ENCODE data around the gene TBL1X.

Gene TBL1X

DNA sequence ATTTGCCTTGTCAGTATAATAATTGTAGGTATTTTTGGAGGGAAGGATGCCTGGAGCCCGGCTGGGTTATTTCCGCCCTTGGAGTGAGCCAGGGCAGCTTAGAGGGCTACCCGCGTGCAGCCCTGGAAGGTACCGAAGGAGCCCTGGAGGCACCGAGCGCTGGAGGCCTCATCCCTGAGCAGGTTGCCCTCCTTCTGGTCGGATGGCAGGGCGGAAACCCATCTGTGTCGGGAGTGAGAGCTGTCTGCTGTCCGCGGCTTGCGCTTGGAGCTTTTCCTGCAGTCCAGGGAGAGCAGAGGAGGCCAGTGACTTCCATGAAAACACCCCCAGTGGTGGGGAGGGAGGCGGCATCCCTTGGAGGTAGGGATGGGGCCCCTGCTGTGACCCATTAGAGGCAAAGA, 122.1 kb downstream of the TBL1X start:
- no peak for DNase-seq (ENCODE audit: low read depth in 2 of 2)

DNA sequence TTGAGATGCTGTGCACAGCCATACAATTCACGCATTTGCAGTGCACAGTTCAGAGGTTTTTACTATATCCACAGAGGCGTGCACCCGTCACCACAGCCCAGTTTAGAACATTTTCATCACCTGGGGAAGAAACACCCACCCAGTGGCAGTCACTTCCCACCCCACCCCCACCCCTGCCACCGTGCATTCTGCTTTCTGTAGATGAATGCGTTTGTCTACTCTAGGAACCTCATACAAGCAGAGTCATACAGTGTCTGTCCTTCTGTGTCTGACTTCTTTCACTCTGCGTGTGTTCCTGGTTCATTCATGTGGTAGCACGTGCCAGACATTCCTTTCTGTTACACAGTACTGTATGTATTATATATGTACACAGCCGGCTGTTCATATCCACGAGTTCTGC, 122.8 kb downstream of the TBL1X start:
- no peak for DNase-seq (ENCODE audit: low read depth in 2 of 2)

DNA sequence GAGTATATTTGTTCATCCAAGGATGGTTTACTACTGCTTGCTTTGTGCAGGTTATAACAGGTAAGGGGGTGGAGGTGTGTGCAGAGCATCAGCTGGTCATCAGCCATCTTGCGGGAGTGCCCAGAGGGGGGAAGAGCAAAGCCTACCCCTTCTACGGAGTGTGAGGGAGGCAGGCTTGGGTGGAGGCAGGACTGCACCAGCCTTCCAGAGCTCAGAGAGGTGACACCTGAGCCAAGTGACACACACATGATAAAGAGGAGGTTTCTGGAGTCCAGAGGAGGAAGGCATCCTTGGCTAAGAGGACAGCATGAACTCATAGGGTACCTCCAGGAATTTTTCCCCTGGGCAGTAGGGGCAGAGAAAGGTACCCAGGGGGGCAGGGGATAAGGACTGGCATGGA, 126.6 kb downstream of the TBL1X start:
- no peak for DNase-seq (ENCODE audit: low read depth in 2 of 2)

DNA sequence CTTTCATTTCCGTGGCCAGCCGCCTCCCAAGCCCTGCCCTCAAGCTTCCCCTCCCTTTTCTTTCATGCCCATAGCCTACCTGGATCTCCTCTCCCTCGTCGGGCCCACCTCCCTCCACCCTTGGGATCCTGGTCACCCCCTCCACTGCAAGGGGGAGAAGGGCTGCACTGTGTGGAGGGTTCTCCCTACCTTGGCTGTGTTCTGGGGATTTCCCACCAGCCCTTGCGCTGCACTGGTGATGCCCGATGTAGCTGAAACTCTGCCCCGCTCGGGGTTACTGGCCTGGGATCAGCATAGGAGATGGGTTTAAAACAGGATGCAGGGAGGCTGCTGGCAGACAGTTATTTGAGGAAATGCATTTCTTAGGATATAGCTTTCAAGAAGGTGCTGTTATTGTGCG, 128.9 kb downstream of the TBL1X start:
- DNase-seq (ENCODE audit: low read depth in 2 of 2) = no peak

DNA sequence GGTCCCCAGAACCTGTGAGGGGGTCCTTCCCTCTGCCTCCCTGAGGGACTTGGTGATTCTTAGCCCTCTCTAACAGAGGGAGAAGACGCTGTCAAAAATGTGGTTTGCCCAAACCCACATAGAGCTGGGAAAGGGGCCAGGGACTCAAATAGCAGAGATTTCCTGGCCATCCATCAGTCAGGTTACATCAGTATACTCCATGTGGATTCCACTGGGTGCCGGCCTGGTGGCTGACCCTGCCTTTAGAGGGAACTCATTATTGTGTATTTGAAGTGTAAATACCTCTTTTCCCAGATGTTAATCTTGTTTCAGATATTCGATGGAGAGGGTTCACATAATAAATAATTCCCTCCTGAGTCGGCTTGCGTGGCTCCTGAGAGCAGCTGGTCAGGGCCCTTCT, 130.3 kb downstream of the TBL1X start:
- peak in 1 of 2 experiments; percentile 40 for DNase-seq (ENCODE audit: low read depth in 2 of 2)

DNA sequence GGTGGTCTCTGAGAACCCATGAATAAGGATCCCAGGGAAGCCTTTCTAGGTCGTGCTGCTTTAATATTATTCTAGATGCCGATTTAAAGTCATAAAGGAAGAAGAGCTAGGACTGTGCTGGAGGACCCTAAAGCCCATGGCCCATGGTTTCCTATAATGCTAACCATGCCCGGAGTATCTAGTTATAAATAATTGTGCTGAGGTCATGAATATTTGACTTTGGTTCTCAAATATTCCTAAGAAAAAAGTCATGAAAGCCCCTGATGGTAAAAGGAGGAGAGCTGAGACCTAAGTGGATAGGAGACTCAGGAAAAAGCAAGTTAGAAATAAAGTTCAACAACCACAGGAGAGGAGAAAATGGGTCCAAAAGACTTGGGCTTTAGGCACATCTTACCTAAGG, 132.0 kb downstream of the TBL1X start:
- DNase-seq (ENCODE audit: low read depth in 2 of 2) = no peak

DNA sequence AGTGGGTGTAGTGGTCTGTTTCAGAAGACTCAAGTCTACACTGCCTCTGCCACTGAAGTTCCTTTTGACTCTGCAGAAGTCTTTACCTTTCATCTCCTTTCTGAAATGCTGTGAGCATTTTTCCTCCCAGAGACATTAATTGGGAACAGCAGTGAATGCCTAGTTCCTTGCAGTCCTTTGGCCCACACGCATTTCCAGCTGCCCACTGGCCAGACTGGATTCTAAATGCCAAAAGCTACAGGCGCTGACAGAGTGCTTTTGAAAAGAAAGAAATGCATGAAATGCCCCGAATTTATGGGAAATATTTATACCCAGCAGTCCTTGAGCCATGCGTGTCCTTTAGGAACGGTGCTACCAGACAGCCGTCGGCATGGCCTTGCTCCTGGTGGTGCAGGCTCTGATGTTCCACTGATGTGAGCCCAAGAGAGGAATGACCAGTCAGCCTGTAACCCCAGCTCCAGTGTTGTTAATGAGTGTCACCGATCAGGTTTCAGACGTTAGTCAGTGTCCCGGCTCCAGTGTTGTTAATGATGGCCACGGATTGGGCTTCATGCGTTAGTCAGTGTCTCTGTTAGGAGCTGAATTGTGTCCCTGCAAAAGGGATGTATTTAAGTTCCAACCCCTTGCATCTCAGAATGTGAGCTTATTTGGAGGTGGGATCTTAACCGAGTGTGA, 132.6 kb downstream of the TBL1X start:
- no peak for DNase-seq (ENCODE audit: low read depth in 2 of 2)

DNA sequence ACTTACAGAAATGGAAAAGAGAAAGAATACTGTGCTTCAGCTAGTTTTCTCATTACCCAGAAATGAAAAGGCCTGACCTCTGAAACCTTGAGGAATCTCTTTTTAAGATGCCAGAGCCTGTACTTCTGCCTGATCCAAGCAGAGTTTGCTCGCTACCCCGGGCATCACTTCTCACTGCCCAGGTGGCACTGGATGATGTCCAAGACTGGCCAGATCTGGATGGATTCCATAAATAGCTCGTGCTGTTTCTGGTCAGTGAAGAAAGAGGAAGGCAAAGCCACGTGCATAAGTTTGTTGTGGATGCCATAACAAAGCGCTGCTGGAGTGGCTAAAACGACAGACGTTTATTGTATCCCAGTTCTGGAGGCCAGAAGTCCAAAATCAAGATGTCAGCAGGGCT, 133.5 kb downstream of the TBL1X start:
- DNase-seq (ENCODE audit: low read depth in 2 of 2) = no peak

DNA sequence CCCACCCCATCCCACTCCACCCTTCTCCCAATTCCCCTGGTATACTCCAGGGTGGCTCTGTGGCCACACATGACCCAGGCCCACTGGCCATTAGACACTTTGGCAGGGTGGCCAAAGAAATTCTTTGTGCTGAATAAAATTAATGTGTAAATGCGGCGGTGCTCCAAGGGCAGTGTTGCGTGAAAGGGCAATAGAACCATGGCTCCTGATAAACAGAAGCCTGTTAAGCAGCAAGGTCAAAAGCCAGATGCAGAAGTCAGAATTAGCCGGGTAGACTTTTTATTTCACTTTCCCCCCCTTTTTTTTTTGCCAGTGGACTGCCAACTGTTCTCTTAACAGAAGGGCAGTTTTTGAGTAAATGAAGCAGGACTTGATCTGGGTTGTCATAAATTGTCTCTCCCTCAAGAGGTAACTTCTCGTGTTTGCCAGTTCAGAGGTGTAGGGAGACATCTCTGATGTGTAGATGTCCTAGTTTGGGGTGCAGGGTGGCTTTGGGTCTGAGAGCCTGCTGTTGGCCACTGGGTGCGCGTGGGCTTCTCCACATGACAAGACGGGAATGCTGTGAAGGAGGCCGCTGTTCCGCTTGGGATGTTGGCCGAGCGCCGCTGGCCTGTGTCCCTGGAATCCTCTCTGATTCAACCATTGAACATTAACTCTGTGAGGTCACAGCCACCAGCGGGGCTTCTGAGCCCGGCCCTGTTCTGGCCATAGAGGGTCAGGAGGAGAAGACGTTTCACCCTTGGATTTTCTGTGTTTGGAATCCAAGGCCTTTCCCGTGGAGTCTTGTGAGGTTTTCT, 139.5 kb downstream of the TBL1X start:
- DNase-seq (ENCODE audit: low read depth in 2 of 2) = no peak

DNA sequence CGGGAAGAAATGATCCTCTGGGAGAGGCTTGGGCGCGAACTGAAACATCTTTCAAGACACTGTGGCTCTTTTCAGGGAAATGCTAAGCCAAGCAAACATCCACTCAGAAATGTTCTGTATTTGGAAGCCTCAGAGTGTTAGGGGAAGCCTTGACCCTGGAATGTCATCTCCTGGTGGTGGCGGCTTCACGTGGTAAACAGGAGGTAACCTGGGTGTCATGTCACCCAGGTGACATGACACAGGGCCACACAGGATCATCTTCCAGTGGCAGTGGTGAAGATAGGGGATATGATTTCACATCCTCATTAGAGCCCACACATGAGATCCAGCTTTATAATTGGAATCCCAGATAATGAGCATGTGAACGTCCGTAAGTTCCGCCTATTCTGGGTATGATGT, 140.0 kb downstream of the TBL1X start:
- DNase-seq (ENCODE audit: low read depth in 2 of 2) = no peak

DNA sequence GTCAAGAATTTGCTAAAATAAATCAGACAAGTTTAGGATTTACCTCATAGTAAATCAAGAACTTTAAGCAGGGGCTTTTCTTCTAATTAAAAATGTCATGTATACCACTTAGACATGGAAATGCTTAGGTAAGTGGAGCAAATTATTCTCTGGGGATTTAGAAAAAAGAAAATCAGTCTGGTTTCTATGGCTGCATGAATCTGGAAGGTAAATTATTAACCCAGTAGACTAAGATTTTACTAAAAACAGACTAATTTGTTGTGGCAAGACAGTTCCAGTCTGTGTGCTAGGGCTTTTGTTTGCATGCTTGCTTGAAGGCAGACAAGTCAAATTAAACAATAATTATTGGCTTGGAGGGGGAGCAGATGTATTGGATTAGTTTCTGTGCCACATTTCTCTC, 140.6 kb downstream of the TBL1X start:
- no peak for DNase-seq (ENCODE audit: low read depth in 2 of 2)

DNA sequence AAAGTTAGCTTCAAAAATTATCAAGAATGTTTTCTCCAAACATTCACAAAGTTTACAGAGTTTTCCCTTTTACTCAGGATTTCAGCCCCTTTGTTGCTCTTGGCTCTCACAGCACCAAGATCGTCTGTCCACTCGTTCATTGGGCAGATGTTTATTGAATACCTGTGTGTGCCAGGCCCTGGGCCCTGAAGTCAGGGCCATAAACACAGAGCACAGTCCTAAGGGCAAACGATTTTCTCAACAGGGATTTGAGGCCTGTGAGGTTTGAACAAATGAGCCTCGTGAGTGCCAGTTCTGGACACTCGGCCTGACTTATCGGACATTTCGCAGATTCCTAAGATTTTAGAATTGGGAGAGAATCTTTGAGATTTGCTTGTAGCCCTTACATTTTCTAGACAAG, 142.1 kb downstream of the TBL1X start:
- DNase-seq (ENCODE audit: low read depth in 2 of 2) = no peak

DNA sequence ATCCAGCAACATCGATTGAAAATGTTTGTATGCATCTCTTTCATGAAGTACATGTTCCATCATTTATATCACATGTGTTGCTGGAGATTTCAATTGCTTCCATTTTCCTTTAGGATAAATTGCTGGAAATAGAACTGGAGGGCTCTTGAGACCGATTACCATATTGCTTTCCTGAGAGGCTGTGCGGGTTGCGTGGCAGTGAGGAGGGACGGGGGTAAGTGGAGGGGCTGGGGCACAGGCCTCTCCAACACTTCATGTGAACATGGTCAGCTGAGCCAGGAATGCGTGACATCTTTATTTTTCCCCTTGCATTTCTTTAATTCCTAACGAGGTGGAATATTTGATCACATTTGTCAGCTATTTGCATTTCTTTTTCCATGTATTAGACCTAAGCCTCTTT, 144.6 kb downstream of the TBL1X start:
- no peak for DNase-seq (ENCODE audit: low read depth in 2 of 2)

DNA sequence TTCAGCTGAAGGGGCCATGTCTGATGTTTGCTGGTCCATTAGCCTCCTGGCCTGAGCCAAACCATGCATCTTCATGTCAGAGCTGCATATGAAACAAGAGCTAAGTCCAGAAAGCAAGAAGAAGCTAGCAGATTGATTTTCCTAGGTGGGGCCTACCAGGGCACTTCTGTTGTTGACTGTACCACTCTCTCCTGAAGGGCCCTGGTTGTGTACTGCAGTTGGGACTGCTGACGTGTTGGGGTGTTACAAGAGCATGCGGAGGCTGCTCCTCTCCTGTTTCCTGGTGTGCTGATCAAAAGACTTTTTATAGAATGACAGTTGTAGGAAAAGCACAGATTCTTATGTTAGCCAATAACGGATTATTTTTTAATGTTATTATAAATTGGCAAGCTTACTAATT, 145.1 kb downstream of the TBL1X start:
- DNase-seq (ENCODE audit: low read depth in 2 of 2) = no peak

DNA sequence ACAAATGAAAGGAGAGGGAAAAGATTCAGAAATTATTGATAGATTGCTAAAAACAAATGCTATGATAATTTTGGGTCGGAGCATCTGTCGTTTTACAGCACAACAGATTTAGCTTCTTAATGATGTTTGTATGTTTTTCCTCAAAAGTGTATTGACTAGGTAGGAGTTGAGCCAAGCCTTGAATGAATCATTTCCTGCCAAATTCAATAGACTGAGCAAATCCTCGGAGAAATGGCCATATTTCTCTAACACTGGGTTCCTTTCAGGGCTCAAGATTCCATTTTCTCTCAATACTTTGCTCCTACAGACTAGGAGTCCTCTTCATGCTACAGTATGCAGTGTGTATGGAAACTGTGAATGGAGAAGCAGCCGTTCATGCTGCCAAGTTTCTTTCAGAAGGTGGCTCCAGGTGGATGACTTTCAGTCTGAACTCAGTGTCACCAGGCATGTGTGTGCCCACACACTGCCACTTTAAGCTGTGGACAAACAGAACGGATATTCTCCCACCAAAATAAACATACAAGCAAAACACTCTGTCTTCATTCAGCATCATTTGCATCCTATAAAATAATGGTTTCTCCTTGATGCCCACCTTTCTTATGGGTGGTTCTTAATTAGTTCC, 146.0 kb downstream of the TBL1X start:
- DNase-seq (ENCODE audit: low read depth in 2 of 2) = no peak

DNA sequence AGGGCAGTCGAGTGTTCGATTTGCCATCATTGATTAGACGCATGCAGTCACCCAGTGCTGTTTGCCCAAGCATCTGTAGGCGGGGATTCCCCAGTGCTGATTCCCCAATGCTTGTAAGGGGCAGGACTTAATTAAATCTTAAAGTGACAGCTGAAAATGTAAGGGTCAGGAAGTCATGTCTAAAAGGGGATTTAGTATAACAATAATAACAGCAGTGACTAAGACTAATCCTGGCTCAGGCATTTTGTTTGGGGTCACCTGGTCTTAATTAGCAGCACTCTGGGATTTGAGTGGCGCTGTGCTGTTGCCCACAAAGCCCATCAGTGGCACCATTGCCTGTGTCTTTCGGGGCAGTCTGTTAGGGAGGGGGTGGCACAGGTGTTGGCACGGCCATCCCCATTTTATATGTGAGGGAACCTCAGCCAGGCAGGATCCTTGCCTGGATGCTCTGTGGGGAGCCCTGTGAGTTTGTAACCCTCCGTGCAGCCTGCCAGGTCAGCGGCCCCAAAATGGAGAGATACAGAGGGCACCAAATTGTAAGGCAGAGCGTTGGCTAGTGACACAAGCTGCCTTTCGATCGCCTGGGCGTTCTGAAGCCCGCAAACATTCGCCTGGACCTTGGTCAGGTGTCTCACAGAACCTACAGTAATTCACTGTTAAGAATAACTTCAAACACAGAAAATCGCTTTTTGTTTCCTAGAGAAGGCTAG, 146.7 kb downstream of the TBL1X start:
- DNase-seq (ENCODE audit: low read depth in 2 of 2) = no peak

DNA sequence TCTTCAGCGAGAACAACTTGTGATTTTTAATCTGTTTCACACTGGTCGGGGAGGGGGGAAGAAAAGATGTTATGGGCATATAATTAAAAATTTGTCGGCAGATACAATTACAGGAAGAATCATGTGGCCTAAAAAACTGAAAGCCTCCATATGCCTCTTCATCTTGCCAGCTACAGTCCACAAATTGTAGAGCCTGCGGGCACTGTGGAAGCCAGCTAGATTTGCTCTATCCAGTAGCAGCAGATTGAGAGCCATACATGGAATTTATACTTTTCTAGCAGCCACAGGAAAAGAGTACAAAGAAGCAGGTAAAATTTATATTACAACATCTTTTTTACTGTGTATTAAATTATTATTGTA, 147.3 kb downstream of the TBL1X start:
- no peak for DNase-seq (ENCODE audit: low read depth in 2 of 2)

DNA sequence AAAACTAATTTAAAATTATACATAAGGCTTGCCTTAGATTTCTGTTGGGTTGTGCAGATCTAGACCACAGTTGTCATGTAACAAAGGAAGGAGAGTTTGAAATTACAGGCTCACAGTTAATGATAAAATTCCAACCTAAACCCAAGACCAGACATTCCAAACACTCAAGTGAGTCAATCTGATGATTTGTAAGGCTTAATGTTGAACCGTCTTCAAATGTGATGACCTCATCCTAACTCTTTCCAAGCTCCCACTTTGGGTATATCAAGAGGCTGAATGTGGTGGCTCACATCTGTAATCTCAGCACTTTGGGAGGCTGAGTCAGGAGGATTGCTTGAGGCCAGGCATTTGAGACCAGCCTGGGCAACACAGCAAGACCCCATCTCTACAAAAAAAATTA, 149.2 kb downstream of the TBL1X start:
- peak; percentile 38 to 44 for DNase-seq (ENCODE audit: low read depth in 2 of 2)

DNA sequence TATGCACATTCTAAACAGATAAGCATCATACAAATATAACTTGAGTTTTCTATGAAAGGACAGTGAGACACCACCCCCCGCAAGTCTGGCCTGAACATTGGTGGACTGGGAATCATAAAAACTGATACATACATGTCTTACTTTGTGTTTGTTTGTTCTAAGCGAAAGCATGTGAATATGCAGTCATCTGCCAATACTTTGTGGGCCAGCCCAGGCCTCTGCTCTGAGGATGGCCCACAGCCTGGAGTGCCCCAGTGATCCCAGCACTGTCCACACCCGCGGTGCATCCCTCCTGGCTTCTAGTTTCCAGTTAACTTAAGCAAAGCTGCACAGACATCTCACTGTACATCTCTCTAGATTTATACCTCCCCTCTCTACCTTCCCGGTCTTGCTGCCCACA, 154.3 kb downstream of the TBL1X start:
- no peak for DNase-seq (ENCODE audit: low read depth in 2 of 2)

DNA sequence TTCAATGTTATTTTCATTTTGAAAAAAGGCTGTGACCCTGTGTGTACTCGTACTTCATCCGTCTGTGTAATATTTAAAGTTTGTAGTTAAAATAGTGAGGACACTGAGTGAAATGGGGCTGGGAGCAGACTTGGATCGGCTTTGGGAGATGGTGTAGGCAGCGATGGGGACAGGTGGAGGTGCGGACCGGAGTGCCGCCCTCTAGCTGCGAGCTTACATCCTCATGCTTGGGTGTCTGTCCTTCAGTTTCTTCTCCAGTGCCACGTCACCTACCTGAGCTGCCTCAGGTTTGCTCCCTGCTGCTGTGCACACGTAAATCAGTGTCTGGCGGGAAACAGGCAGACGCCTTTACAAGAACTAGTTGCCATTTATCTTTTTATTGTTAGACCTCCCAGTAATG, 154.7 kb downstream of the TBL1X start:
- DNase-seq (ENCODE audit: low read depth in 2 of 2) = no peak

DNA sequence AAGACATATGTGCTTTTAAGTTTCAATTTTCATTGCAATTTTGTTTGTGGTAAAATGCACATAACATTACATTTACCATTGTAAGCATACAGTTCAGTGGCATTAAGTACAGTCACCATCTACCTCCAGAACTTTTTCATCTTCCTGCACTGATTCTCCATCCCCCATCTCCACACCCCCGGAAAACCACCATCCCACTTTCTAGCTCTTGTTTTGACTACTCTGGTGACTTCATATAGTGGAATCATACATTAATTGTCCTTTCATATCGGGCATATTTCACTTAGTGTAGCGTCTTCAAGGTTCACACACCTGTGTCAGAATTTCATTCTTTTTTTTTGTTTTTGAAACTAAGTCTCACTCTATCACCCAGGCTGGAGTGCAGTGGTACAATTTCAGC, 157.3 kb downstream of the TBL1X start:
- no peak for DNase-seq (ENCODE audit: low read depth in 2 of 2)

DNA sequence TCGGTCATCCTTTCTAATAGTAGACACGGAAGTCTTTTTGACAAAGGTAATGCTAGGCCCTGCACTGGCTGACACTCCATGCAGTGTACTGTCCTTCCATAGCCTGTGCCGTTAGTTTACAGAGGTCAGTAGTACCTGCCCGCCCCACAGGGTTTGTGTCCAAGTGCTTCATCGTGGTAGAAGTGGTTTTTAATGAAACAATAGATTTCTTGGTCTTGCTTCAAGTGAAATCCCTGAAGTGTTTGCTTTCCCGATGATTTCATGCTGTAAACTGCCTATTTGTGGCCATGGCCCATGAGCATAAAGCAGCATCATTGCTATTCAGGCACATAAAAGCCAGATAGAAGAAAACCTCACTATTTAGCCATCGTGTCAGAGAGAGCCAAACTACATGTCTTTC, 161.5 kb downstream of the TBL1X start:
- DNase-seq (ENCODE audit: low read depth in 2 of 2) = no peak

DNA sequence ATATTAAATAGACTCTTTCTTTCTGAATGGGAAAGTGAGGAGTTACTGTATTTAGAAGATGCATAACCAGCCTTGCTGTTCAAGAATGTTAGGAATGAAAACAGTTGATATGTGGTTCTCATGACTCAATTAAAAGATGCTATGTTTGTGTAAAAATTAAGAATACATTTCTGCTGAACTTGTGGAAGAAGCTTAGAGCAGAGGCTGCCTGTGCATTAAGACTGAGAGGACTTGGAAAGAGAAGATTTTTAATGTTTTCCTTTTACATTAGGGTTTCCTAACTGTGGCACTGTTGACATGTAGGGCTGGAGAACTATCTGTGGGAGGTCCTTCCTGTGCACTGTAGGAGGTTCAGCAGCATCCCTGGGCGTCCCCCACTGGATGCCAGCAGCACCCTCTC, 163.1 kb downstream of the TBL1X start:
- DNase-seq (ENCODE audit: low read depth in 2 of 2) = no peak

Measured in fibroblast of skin of left biceps (primary cell).